Measurements from ENCODE around the gene TMPRSS7.
"Not testable (repeated sequence)": the region's sequence is repeated elsewhere in the genome, so short reads cannot be mapped to it uniquely, and the experiment has no call there.

The TMPRSS7 gene

GRCh38 chr3:112037194-112037593, 2.7 kb downstream of the TMPRSS7 start:
- H3K9ac ChIP-seq (ENCODE audit: low read length in 2 of 2); H3K4me1 ChIP-seq (ENCODE audit: control insufficient read depth, insufficient read depth, low read length); H3K4me3 ChIP-seq (ENCODE audit: low read length in 2 of 2); H3K27me3 ChIP-seq (ENCODE audit: control insufficient read depth in 1 of 2, insufficient read depth in 2 of 2, low read length in 2 of 2); H3K36me3 ChIP-seq (ENCODE audit: control insufficient read depth in 2 of 2, insufficient read depth in 2 of 2, low read length in 2 of 2); H3K9me3 ChIP-seq (ENCODE audit: control insufficient read depth in 2 of 2, low read length in 2 of 2); H3K27ac ChIP-seq (ENCODE audit: low read length): not testable (repeated sequence)

GRCh38 chr3:112038863-112039262, 4.3 kb downstream of the TMPRSS7 start:
- Histone ChIP-seq H3K27ac (ENCODE audit: low read length) (no peak overlapping the region), H3K36me3 (ENCODE audit: control insufficient read depth in 2 of 2, insufficient read depth in 2 of 2, low read length in 2 of 2) (no peaks in the 10 kb centered on the region), H3K27me3 (ENCODE audit: control insufficient read depth in 1 of 2, insufficient read depth in 2 of 2, low read length in 2 of 2) (no peaks in the 10 kb centered on the region), H3K9me3 (ENCODE audit: control insufficient read depth in 2 of 2, low read length in 2 of 2) (no peaks in the 10 kb centered on the region), H3K4me1 (ENCODE audit: control insufficient read depth, insufficient read depth, low read length) (no peaks in the 10 kb centered on the region), H3K4me3 (ENCODE audit: low read length in 2 of 2) (no peak overlapping the region), H3K9ac (ENCODE audit: low read length in 2 of 2) (no peak overlapping the region)

DNA sequence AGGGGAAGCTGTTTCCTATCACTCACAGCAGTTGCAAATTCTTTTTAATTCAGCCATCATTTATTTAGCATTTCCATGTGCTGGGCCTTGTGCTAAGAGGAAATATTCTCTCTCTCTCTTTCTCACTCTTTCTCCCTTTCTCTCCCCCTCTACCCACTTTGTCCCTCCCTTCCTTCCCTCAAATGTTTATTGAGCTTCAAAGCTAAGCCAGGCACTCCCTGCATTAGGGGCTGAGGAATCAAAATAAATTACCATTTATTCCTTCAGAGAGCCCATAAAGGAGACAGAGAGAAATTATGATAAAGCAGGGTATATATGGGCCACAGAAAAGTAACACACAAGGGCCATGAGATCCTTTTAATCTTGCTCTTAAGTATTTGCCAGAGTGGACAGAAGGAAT, 6.8 kb downstream of the TMPRSS7 start:
- H3K27ac ChIP-seq (ENCODE audit: low read length): no peak overlapping the region
- H3K36me3 ChIP-seq (ENCODE audit: control insufficient read depth in 2 of 2, insufficient read depth in 2 of 2, low read length in 2 of 2): no peaks in the 10 kb centered on the region
- H3K4me3 ChIP-seq (ENCODE audit: low read length in 2 of 2): no peak overlapping the region
- H3K9me3 ChIP-seq (ENCODE audit: control insufficient read depth in 2 of 2, low read length in 2 of 2): no peaks in the 10 kb centered on the region
- H3K27me3 ChIP-seq (ENCODE audit: control insufficient read depth in 1 of 2, insufficient read depth in 2 of 2, low read length in 2 of 2): no peaks in the 10 kb centered on the region
- H3K9ac ChIP-seq (ENCODE audit: low read length in 2 of 2): no peak overlapping the region
- H3K4me1 ChIP-seq (ENCODE audit: control insufficient read depth, insufficient read depth, low read length): no peaks in the 10 kb centered on the region

DNA sequence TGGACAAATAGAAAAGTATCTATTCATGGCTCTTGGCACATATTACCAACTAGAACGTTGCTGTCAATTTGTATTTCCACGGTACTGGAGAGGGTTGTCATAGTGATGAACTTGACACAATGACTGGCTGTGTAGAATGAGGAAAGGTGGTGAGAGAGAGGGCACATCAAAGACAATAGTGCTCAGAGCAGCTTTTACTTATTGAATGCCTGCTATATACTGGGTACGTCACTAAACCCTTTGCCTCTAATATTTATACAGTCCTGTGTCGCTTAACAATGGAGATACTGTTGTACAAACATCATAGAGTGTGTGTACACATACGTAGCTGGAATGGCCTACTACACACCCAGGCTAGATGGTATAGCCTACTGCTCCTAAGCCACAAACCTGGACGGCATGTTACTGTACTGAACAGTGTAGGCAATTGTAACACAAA, 8.3 kb downstream of the TMPRSS7 start:
- Histone ChIP-seq H3K4me3 (ENCODE audit: low read length in 2 of 2) (no peak overlapping the region), H3K27me3 (ENCODE audit: control insufficient read depth in 1 of 2, insufficient read depth in 2 of 2, low read length in 2 of 2) (no peaks in the 10 kb centered on the region), H3K36me3 (ENCODE audit: control insufficient read depth in 2 of 2, insufficient read depth in 2 of 2, low read length in 2 of 2) (no peaks in the 10 kb centered on the region), H3K9me3 (ENCODE audit: control insufficient read depth in 2 of 2, low read length in 2 of 2) (no peaks in the 10 kb centered on the region), H3K27ac (ENCODE audit: low read length) (no peak overlapping the region), H3K9ac (ENCODE audit: low read length in 2 of 2) (no peak overlapping the region), H3K4me1 (ENCODE audit: control insufficient read depth, insufficient read depth, low read length) (no peaks in the 10 kb centered on the region)

GRCh38 chr3:112043621-112044201, 9.2 kb downstream of the TMPRSS7 start:
- Histone ChIP-seq H3K9ac (ENCODE audit: low read length in 2 of 2) (no peak overlapping the region), H3K4me1 (ENCODE audit: control insufficient read depth, insufficient read depth, low read length) (no peaks in the 10 kb centered on the region), H3K4me3 (ENCODE audit: low read length in 2 of 2) (peak overlapping the region; percentile 44 to 50)

DNA sequence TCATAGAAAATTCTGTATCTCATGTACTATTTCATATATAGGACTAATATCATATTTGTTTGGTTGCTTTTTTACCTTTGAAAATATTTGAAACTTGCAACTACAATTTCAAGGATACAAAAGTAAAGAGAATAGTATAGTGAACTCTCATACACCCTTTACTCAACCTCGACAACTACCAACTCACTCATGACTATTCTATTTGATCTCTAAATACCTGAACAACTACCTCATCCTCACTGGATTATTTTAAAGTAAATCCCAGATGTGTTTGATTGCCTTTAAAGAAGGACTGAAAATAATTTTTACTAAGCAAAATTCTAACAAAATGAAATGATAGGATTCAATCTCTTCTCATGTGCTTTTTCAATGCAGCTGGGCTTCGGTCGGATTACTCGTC, 12.1 kb downstream of the TMPRSS7 start:
- Histone ChIP-seq H3K36me3 (ENCODE audit: control insufficient read depth in 2 of 2, insufficient read depth in 2 of 2, low read length in 2 of 2) (no peaks in the 10 kb centered on the region), H3K27ac (ENCODE audit: low read length) (no peak overlapping the region), H3K4me3 (ENCODE audit: low read length in 2 of 2) (no peak overlapping the region), H3K9ac (ENCODE audit: low read length in 2 of 2) (no peak overlapping the region), H3K27me3 (ENCODE audit: control insufficient read depth in 1 of 2, insufficient read depth in 2 of 2, low read length in 2 of 2) (no peaks in the 10 kb centered on the region), H3K9me3 (ENCODE audit: control insufficient read depth in 2 of 2, low read length in 2 of 2) (no peaks in the 10 kb centered on the region), H3K4me1 (ENCODE audit: control insufficient read depth, insufficient read depth, low read length) (no peaks in the 10 kb centered on the region)

More at GRCh38 chr3:112043621-112044201, 9.2 kb downstream of the TMPRSS7 start:
- no peaks in the 10 kb centered on the region for H3K9me3 ChIP-seq (ENCODE audit: control insufficient read depth in 2 of 2, low read length in 2 of 2)
- no peaks in the 10 kb centered on the region for H3K36me3 ChIP-seq (ENCODE audit: control insufficient read depth in 2 of 2, insufficient read depth in 2 of 2, low read length in 2 of 2)
- H3K27me3 ChIP-seq (ENCODE audit: control insufficient read depth in 1 of 2, insufficient read depth in 2 of 2, low read length in 2 of 2): no peaks in the 10 kb centered on the region
- H3K27ac ChIP-seq (ENCODE audit: low read length): no peak overlapping the region

DNA sequence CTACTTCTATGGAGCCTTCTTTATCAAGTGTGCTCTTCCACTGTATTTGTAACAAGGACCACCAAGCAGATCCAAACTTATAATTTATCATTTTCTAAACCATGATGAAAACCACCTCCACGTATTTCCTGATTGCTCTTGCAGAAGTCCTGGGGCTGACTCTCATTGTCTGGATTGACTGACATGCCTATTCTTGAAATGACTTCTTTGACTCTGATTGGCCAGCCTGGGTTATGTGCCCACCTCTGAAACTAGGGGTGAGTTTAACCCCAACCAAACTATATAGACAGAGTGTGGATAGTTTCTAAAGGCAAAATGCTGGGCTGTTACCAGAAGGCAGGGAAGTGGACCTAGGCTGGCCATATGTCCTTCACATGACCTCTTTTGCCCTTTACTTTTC, 12.7 kb downstream of the TMPRSS7 start:
- no peaks in the 10 kb centered on the region for H3K9me3 ChIP-seq (ENCODE audit: control insufficient read depth in 2 of 2, low read length in 2 of 2)
- no peak overlapping the region for H3K27ac ChIP-seq (ENCODE audit: low read length)
- H3K4me3 ChIP-seq (ENCODE audit: low read length in 2 of 2): no peak overlapping the region
- no peaks in the 10 kb centered on the region for H3K4me1 ChIP-seq (ENCODE audit: control insufficient read depth, insufficient read depth, low read length)
- no peak overlapping the region for H3K9ac ChIP-seq (ENCODE audit: low read length in 2 of 2)
- no peaks in the 10 kb centered on the region for H3K36me3 ChIP-seq (ENCODE audit: control insufficient read depth in 2 of 2, insufficient read depth in 2 of 2, low read length in 2 of 2)
- H3K27me3 ChIP-seq (ENCODE audit: control insufficient read depth in 1 of 2, insufficient read depth in 2 of 2, low read length in 2 of 2): peaks cover 0 to 2% of the 10 kb centered on the region in 2 donors

DNA sequence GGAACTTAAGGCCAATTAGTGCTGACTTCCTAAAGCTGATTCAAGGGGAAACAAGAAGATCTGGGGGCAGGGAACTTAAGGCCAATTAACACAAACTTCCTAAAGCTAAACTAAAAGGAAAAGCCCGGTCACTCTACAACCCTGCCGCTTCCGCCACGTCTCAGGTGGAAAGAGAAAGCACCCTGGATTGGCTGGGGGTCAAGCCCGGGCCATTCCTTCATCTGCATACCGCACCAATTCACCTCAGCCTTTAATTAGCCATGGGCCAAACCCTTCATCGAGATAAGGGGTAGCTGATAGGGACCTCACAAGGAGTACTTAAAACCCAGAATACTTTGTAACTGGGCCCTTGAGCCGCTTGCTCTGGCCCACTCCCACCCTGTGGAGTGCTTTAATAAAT, 14.4 kb downstream of the TMPRSS7 start:
- no peak overlapping the region for H3K9ac ChIP-seq (ENCODE audit: low read length in 2 of 2)
- no peak overlapping the region for H3K27ac ChIP-seq (ENCODE audit: low read length)
- H3K36me3 ChIP-seq (ENCODE audit: control insufficient read depth in 2 of 2, insufficient read depth in 2 of 2, low read length in 2 of 2): no peaks in the 10 kb centered on the region
- no peaks in the 10 kb centered on the region for H3K9me3 ChIP-seq (ENCODE audit: control insufficient read depth in 2 of 2, low read length in 2 of 2)
- H3K4me3 ChIP-seq (ENCODE audit: low read length in 2 of 2): no peak overlapping the region
- H3K27me3 ChIP-seq (ENCODE audit: control insufficient read depth in 1 of 2, insufficient read depth in 2 of 2, low read length in 2 of 2): peaks cover 0 to 2% of the 10 kb centered on the region in 2 donors
- H3K4me1 ChIP-seq (ENCODE audit: control insufficient read depth, insufficient read depth, low read length): no peaks in the 10 kb centered on the region

- Histone ChIP-seq H3K4me1 (ENCODE audit: control insufficient read depth, insufficient read depth, low read length) (no peaks in the 10 kb centered on the region), H3K4me3 (ENCODE audit: low read length in 2 of 2) (no peak overlapping the region), H3K9ac (ENCODE audit: low read length in 2 of 2) (no peak overlapping the region), H3K27ac (ENCODE audit: low read length) (no peak overlapping the region), H3K9me3 (ENCODE audit: control insufficient read depth in 2 of 2, low read length in 2 of 2) (no peaks in the 10 kb centered on the region), H3K36me3 (ENCODE audit: control insufficient read depth in 2 of 2, insufficient read depth in 2 of 2, low read length in 2 of 2) (no peaks in the 10 kb centered on the region), H3K27me3 (ENCODE audit: control insufficient read depth in 1 of 2, insufficient read depth in 2 of 2, low read length in 2 of 2) (peaks cover 0 to 2% of the 10 kb centered on the region in 2 donors)
Measured at GRCh38 chr3:112053229-112053628, 18.7 kb downstream of the TMPRSS7 start.

- H3K27ac ChIP-seq (ENCODE audit: low read length): no peak overlapping the region
- no peaks in the 10 kb centered on the region for H3K4me1 ChIP-seq (ENCODE audit: control insufficient read depth, insufficient read depth, low read length)
- no peak overlapping the region for H3K4me3 ChIP-seq (ENCODE audit: low read length in 2 of 2)
- no peaks in the 10 kb centered on the region for H3K36me3 ChIP-seq (ENCODE audit: control insufficient read depth in 2 of 2, insufficient read depth in 2 of 2, low read length in 2 of 2)
- no peaks in the 10 kb centered on the region for H3K9me3 ChIP-seq (ENCODE audit: control insufficient read depth in 2 of 2, low read length in 2 of 2)
- no peak overlapping the region for H3K9ac ChIP-seq (ENCODE audit: low read length in 2 of 2)
- H3K27me3 ChIP-seq (ENCODE audit: control insufficient read depth in 1 of 2, insufficient read depth in 2 of 2, low read length in 2 of 2): peaks cover 0 to 2% of the 10 kb centered on the region in 2 donors
Measured at GRCh38 chr3:112056451-112056929, 22.0 kb downstream of the TMPRSS7 start.

DNA sequence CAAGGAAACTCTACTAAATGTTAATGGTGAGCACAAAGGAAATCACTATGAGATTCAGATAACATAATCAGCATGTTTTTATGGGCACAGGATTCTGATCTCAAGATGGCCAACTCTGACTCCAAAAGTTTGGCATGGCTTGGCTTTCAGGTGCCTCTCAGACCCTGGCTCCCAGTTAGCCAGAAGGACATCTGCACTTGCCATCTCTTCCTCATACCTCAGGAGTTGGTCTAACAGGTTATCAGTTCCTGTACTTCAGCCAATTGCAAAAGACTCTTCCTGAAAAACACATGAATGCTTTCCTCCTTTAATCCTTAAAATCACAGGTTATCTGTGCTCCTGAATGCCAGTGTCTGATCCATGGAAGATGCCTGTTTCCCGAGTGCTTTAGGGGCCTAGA, 25.0 kb downstream of the TMPRSS7 start:
- Histone ChIP-seq H3K27me3 (ENCODE audit: control insufficient read depth in 1 of 2, insufficient read depth in 2 of 2, low read length in 2 of 2) (no peaks in the 10 kb centered on the region), H3K9ac (ENCODE audit: low read length in 2 of 2) (no peak overlapping the region), H3K9me3 (ENCODE audit: control insufficient read depth in 2 of 2, low read length in 2 of 2) (no peaks in the 10 kb centered on the region), H3K27ac (ENCODE audit: low read length) (no peak overlapping the region), H3K4me1 (ENCODE audit: control insufficient read depth, insufficient read depth, low read length) (no peaks in the 10 kb centered on the region), H3K4me3 (ENCODE audit: low read length in 2 of 2) (no peak overlapping the region), H3K36me3 (ENCODE audit: control insufficient read depth in 2 of 2, insufficient read depth in 2 of 2, low read length in 2 of 2) (no peaks in the 10 kb centered on the region)

Measured in stomach smooth muscle (tissue), 2 donors.